ENCODE results near the gene MRLN. TPM values are rescaled to one million over a fixed set of nuclear protein-coding genes. Genes with fewer than 3 reads are reported as not detected.
"Not testable (repeated sequence)": the region's sequence is repeated elsewhere in the genome, so short reads cannot be mapped to it uniquely, and the experiment has no call there.

MRLN gene
- total RNA-seq, 2 experiments from 2014 or later: not detected

DNA sequence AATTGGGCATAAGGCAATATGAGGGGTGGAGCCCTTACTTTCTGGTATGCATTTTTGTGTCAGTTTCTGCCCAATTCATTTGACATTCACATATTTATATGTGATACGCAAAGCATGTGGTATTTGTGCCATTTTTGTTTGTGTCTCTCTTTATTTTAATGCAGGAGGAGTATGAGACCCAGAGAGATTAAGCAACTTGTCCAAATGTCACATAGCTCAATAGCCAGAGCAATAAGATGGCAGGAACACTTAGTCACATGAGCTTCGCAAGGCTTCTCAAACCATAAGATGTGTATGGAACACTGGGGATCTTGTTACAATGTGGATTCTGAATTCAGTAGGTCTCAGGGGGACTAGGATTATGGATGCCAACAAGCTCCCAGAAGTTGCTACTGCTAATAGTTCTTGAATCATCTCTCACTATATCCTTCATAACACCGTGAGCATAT is 19.2 kb downstream of the MRLN start:
- Histone ChIP-seq H3K79me2 (ENCODE audit: insufficient read depth, low read depth, low read length) (no peaks in the 10 kb centered on the region), H3K4me3 (ENCODE audit: low read depth, low read length, poor library complexity, severe bottlenecking) (no peak overlapping the region), H3K9me2 (ENCODE audit: insufficient read depth, low read length) (no peaks in the 10 kb centered on the region), H4K20me1 (ENCODE audit: insufficient read depth, low read length) (no peaks in the 10 kb centered on the region), H3K9me3 (ENCODE audit: low read length) (no peaks in the 10 kb centered on the region), H3K4me1 (ENCODE audit: insufficient read depth, low read length, poor library complexity, severe bottlenecking) (no peaks in the 10 kb centered on the region), H3K36me3 (ENCODE audit: insufficient read depth, low read length) (no peaks in the 10 kb centered on the region), H3K27ac (ENCODE audit: low read depth, low read length, poor library complexity, severe bottlenecking) (no peak overlapping the region), H2AFZ (ENCODE audit: low read length) (no peak overlapping the region), H3K4me2 (ENCODE audit: low read length) (no peak overlapping the region)
- no peak for TF ChIP-seq EZH2phosphoT487 (IDR thresholded peaks at IDR 0.05; ENCODE audit: borderline replicate concordance, low read depth, low read length)
- TF ChIP-seq, protein P1, sequence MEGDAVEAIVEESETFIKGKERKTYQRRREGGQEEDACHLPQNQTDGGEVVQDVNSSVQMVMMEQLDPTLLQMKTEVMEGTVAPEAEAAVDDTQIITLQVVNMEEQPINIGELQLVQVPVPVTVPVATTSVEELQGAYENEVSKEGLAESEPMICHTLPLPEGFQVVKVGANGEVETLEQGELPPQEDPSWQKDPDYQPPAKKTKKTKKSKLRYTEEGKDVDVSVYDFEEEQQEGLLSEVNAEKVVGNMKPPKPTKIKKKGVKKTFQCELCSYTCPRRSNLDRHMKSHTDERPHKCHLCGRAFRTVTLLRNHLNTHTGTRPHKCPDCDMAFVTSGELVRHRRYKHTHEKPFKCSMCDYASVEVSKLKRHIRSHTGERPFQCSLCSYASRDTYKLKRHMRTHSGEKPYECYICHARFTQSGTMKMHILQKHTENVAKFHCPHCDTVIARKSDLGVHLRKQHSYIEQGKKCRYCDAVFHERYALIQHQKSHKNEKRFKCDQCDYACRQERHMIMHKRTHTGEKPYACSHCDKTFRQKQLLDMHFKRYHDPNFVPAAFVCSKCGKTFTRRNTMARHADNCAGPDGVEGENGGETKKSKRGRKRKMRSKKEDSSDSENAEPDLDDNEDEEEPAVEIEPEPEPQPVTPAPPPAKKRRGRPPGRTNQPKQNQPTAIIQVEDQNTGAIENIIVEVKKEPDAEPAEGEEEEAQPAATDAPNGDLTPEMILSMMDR (conservative IDR thresholded peaks at IDR 0.05; ENCODE audit: low read length): no peak
- POLR2A ChIA-PET: interaction anchor here (1.1 kb wide), 1 partner anchor 42 kb away, joined by 3 read pairs; no protein-coding TSS in a partner anchor
- BruUV-seq (replicated peaks): no TSS peak
- intact Hi-C loops (cut with micrococcal nuclease; ENCODE audit: unreplicated experiment): no loop called here
- CTCF ChIA-PET (ENCODE audit: unreplicated experiment): no interaction called here
- no peak for DNase-seq (ENCODE audit: low spot score)

- intact Hi-C loops (cut with micrococcal nuclease; ENCODE audit: unreplicated experiment): not testable (repeated sequence)
These were observed 19.8 kb downstream of the MRLN start for GRCh38 chr10:59733321-59734013.

GRCh38 chr10:59732849-59733248 is 20.4 kb downstream of the MRLN start:
- intact Hi-C loops (cut with micrococcal nuclease; ENCODE audit: unreplicated experiment); H3K27ac ChIP-seq (ENCODE audit: low read depth, low read length, poor library complexity, severe bottlenecking); H3K79me2 ChIP-seq (ENCODE audit: insufficient read depth, low read depth, low read length); H3K4me1 ChIP-seq (ENCODE audit: insufficient read depth, low read length, poor library complexity, severe bottlenecking); H3K9me3 ChIP-seq (ENCODE audit: low read length); H2AFZ ChIP-seq (ENCODE audit: low read length); H3K4me3 ChIP-seq (ENCODE audit: low read depth, low read length, poor library complexity, severe bottlenecking); POLR2A ChIA-PET; CTCF ChIA-PET (ENCODE audit: unreplicated experiment); H3K36me3 ChIP-seq (ENCODE audit: insufficient read depth, low read length); BruUV-seq (replicated peaks); H3K4me2 ChIP-seq (ENCODE audit: low read length); H3K9me2 ChIP-seq (ENCODE audit: insufficient read depth, low read length); H4K20me1 ChIP-seq (ENCODE audit: insufficient read depth, low read length); DNase-seq (ENCODE audit: low spot score): not testable (repeated sequence)

More at GRCh38 chr10:59733321-59734013, 19.8 kb downstream of the MRLN start:
- DNase-seq (ENCODE audit: low spot score); H3K36me3 ChIP-seq (ENCODE audit: insufficient read depth, low read length); BruUV-seq (replicated peaks); H3K9me2 ChIP-seq (ENCODE audit: insufficient read depth, low read length); H3K79me2 ChIP-seq (ENCODE audit: insufficient read depth, low read depth, low read length); H3K4me2 ChIP-seq (ENCODE audit: low read length); POLR2A ChIA-PET; H3K4me3 ChIP-seq (ENCODE audit: low read depth, low read length, poor library complexity, severe bottlenecking); H2AFZ ChIP-seq (ENCODE audit: low read length); H3K9me3 ChIP-seq (ENCODE audit: low read length); H4K20me1 ChIP-seq (ENCODE audit: insufficient read depth, low read length); H3K27ac ChIP-seq (ENCODE audit: low read depth, low read length, poor library complexity, severe bottlenecking); CTCF ChIA-PET (ENCODE audit: unreplicated experiment); H3K4me1 ChIP-seq (ENCODE audit: insufficient read depth, low read length, poor library complexity, severe bottlenecking): not testable (repeated sequence)

GRCh38 chr10:59729167-59729566 is 24.1 kb downstream of the MRLN start:
- H3K4me3 ChIP-seq (ENCODE audit: low read depth, low read length, poor library complexity, severe bottlenecking); H4K20me1 ChIP-seq (ENCODE audit: insufficient read depth, low read length); H3K9me2 ChIP-seq (ENCODE audit: insufficient read depth, low read length); H2AFZ ChIP-seq (ENCODE audit: low read length); H3K79me2 ChIP-seq (ENCODE audit: insufficient read depth, low read depth, low read length); H3K36me3 ChIP-seq (ENCODE audit: insufficient read depth, low read length); intact Hi-C loops (cut with micrococcal nuclease; ENCODE audit: unreplicated experiment); H3K9me3 ChIP-seq (ENCODE audit: low read length); CTCF ChIA-PET (ENCODE audit: unreplicated experiment); BruUV-seq (replicated peaks); DNase-seq (ENCODE audit: low spot score); H3K4me1 ChIP-seq (ENCODE audit: insufficient read depth, low read length, poor library complexity, severe bottlenecking); H3K27ac ChIP-seq (ENCODE audit: low read depth, low read length, poor library complexity, severe bottlenecking); H3K4me2 ChIP-seq (ENCODE audit: low read length): not testable (repeated sequence)
- POLR2A ChIA-PET: interaction anchor here (0.6 kb wide), 1 partner anchor 67 kb away, joined by 4 read pairs; no protein-coding TSS in a partner anchor

All from OCI-LY7 (cell line).